HepG2 (cell line): Measurements from ENCODE around the gene ARHGEF3.

Experiments
- CHD2 ChIP-seq: IDR thresholded peaks from 2 replicates; pipeline ENCODE4 v1.6.1; 2011; ENCODE audit warnings: low read depth, low read length, improper control_type of control experiment
- TF ChIP-seq, protein P1 (sequence below): sonication (generic); formaldehyde crosslinking; IDR thresholded peaks from 2 replicates; pipeline ENCODE4 v1.5.0; 2020; ENCODE audit warnings: mild to moderate bottlenecking, missing genetic modification reagents, moderate library complexity
- TF ChIP-seq, protein P2 (sequence below): sonication (generic); formaldehyde crosslinking; IDR thresholded peaks from 2 replicates; pipeline ENCODE4 v1.4.0; 2020; ENCODE audit warnings: mild to moderate bottlenecking, low read depth, missing genetic modification reagents
- TF ChIP-seq, protein P3 (sequence below): sonication (generic); formaldehyde crosslinking; IDR thresholded peaks from 2 replicates; pipeline ENCODE4 v1.5.0; 2020; ENCODE audit warnings: missing genetic modification reagents
- TF ChIP-seq, protein P4 (sequence below), 2 experiments: sonication (generic) in 1 of 2; formaldehyde crosslinking in 1 of 2; IDR thresholded peaks; 2 replicates each; pipeline versions ENCODE4 v1.5.1 to v1.6.1; 2011 to 2020; ENCODE audit warnings: borderline replicate concordance in 1 of 2, low read depth in 1 of 2, low read length in 1 of 2, mild to moderate bottlenecking in 1 of 2, missing genetic modification reagents in 1 of 2, moderate library complexity in 1 of 2

DNA sequence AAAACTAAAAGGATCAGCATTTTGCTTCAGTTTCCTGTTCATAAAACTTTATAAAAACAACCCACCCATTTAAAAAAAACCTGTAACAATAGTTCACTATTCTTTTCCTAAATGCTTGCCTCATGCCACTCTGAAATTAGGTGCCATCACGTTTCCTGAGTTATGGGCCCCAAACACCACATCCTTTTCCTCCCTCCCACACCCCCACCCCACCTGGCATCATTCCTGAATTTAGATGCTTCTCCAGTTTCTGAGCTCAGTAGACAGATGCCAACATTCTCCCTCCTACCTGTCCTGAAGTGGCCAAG, 11.9 kb upstream of the ARHGEF3 start:
- TF ChIP-seq, protein P1, sequence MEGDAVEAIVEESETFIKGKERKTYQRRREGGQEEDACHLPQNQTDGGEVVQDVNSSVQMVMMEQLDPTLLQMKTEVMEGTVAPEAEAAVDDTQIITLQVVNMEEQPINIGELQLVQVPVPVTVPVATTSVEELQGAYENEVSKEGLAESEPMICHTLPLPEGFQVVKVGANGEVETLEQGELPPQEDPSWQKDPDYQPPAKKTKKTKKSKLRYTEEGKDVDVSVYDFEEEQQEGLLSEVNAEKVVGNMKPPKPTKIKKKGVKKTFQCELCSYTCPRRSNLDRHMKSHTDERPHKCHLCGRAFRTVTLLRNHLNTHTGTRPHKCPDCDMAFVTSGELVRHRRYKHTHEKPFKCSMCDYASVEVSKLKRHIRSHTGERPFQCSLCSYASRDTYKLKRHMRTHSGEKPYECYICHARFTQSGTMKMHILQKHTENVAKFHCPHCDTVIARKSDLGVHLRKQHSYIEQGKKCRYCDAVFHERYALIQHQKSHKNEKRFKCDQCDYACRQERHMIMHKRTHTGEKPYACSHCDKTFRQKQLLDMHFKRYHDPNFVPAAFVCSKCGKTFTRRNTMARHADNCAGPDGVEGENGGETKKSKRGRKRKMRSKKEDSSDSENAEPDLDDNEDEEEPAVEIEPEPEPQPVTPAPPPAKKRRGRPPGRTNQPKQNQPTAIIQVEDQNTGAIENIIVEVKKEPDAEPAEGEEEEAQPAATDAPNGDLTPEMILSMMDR = no peak
- TF ChIP-seq, protein P2, sequence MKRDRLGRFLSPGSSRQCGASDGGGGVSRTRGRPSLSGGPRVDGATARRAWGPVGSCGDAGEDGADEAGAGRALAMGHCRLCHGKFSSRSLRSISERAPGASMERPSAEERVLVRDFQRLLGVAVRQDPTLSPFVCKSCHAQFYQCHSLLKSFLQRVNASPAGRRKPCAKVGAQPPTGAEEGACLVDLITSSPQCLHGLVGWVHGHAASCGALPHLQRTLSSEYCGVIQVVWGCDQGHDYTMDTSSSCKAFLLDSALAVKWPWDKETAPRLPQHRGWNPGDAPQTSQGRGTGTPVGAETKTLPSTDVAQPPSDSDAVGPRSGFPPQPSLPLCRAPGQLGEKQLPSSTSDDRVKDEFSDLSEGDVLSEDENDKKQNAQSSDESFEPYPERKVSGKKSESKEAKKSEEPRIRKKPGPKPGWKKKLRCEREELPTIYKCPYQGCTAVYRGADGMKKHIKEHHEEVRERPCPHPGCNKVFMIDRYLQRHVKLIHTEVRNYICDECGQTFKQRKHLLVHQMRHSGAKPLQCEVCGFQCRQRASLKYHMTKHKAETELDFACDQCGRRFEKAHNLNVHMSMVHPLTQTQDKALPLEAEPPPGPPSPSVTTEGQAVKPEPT = no peak
- TF ChIP-seq, protein P3, sequence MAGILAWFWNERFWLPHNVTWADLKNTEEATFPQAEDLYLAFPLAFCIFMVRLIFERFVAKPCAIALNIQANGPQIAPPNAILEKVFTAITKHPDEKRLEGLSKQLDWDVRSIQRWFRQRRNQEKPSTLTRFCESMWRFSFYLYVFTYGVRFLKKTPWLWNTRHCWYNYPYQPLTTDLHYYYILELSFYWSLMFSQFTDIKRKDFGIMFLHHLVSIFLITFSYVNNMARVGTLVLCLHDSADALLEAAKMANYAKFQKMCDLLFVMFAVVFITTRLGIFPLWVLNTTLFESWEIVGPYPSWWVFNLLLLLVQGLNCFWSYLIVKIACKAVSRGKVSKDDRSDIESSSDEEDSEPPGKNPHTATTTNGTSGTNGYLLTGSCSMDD = no peak
- TF ChIP-seq, protein P4, sequence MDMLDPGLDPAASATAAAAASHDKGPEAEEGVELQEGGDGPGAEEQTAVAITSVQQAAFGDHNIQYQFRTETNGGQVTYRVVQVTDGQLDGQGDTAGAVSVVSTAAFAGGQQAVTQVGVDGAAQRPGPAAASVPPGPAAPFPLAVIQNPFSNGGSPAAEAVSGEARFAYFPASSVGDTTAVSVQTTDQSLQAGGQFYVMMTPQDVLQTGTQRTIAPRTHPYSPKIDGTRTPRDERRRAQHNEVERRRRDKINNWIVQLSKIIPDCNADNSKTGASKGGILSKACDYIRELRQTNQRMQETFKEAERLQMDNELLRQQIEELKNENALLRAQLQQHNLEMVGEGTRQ (IDR thresholded peaks at IDR 0.05; ENCODE audit: low read depth, low read length) = no peak
- TF ChIP-seq, protein P4 (CRISPR knock-in tag; IDR thresholded peaks at IDR 0.05; ENCODE audit: borderline replicate concordance) = no peak
- TF ChIP-seq CHD2 = no peak
